ENCODE results near the gene SPEG. TPM values are rescaled to one million over a fixed set of nuclear protein-coding genes. Genes with fewer than 3 reads are reported as not detected.
A peak's percentile ranks its signal among the peaks of the same experiment; 100 is the strongest.

SPEG gene
- total RNA-seq, 6 donors from 2014 or later: 2.3 to 8.9 (median 4.9) TPM

GRCh38 chr2:219500135-219500534, 65.5 kb downstream of the SPEG start:
- 94 to 98% methylated on average over 2 of the region's 2 CpGs for WGBS, 2 donors

DNA sequence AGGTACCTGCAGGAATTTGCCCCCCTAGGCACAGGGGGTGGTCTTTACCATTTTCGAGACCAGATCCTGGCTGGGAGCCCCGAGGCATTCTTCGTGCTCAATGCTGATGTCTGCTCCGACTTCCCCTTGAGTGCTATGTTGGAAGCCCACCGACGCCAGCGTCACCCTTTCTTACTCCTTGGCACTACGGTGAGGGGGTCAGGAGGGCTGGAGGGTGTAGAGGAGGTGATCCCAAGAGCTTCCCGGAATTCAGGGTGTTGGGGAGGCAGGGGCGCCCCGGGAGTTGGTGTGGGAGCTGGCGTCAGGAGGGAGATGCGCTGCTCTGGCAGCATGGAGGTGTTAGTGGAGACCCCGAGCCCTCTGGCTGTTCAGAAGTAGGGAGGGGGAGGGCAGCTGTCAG, 67.2 kb downstream of the SPEG start:
- TF ChIP-seq POLR2A (IDR thresholded peaks at IDR 0.05) (no peak), CTCF (IDR thresholded peaks at IDR 0.05) (no peak), EP300 (IDR thresholded peaks at IDR 0.05) (no peak)
- Histone ChIP-seq H3K36me3 (peaks cover 13 to 50% (median 40%) of the 10 kb centered on the region in 4 donors), H3K9me3 (no peaks in the 10 kb centered on the region), H3K27ac (no peak overlapping the region), H3K4me1 (peaks cover 18 to 26% (median 23%) of the 10 kb centered on the region in 4 donors), H3K4me3 (no peak overlapping the region), H3K27me3 (peaks cover 0 to 5% (median 3%) of the 10 kb centered on the region in 4 donors)
- DNase-seq (no peak), ATAC-seq (ENCODE audit: low FRiP score in 2 of 2) (no peak)
- 92 to 95% methylated on average over 14 of the region's 14 CpGs for WGBS, 2 donors

More at GRCh38 chr2:219500135-219500534, 65.5 kb downstream of the SPEG start:
- DNase-seq (no peak), ATAC-seq (ENCODE audit: low FRiP score in 2 of 2) (no peak)
- Histone ChIP-seq H3K27ac (no peak overlapping the region), H3K36me3 (peaks cover 8 to 33% (median 24%) of the 10 kb centered on the region in 4 donors), H3K9me3 (no peaks in the 10 kb centered on the region), H3K27me3 (peaks cover 0 to 21% (median 11%) of the 10 kb centered on the region in 4 donors), H3K4me1 (peaks cover 19 to 30% (median 30%) of the 10 kb centered on the region in 4 donors), H3K4me3 (no peak overlapping the region)
- no peak for TF ChIP-seq POLR2AphosphoS5 (IDR thresholded peaks at IDR 0.05)
- TF ChIP-seq EP300 (IDR thresholded peaks at IDR 0.05): no peak
- no peak for TF ChIP-seq CTCF (IDR thresholded peaks at IDR 0.05)
- TF ChIP-seq POLR2A (IDR thresholded peaks at IDR 0.05): no peak

GRCh38 chr2:219502618-219503017, 68.0 kb downstream of the SPEG start:
- Histone ChIP-seq H3K27me3 (no peaks in the 10 kb centered on the region), H3K27ac (no peak overlapping the region), H3K9me3 (no peaks in the 10 kb centered on the region), H3K4me3 (no peak overlapping the region), H3K36me3 (peaks cover 13 to 53% (median 42%) of the 10 kb centered on the region in 4 donors), H3K4me1 (peaks cover 11 to 18% (median 15%) of the 10 kb centered on the region in 4 donors)
- no peak for DNase-seq
- TF ChIP-seq POLR2A (IDR thresholded peaks at IDR 0.05) (no peak), POLR2AphosphoS5 (IDR thresholded peaks at IDR 0.05) (no peak), EP300 (IDR thresholded peaks at IDR 0.05) (no peak), CTCF (IDR thresholded peaks at IDR 0.05) (no peak)
- no peak for ATAC-seq (ENCODE audit: low FRiP score in 2 of 2)

DNA sequence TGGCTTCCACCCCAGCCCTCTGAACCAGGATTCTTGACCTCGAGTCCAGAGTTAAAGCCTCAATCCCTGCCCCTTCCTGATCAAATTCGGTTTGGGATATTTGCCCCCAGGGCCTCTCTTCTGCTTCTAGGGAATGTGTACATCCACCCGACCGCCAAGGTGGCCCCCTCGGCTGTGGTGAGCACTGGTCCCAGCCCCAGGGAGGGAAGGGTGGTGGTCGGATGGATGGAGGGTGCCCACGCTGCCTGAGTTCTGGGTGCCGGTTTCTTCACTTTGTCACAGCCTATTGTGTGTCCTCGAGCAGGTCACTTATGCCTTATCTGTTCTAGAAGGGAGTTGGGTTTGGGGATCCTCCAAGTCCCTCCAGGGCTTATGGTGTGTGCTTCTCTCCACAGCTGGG, 70.9 kb downstream of the SPEG start:
- Histone ChIP-seq H3K4me3 (no peak overlapping the region), H3K36me3 (peaks cover 13 to 53% (median 42%) of the 10 kb centered on the region in 4 donors), H3K9me3 (no peaks in the 10 kb centered on the region), H3K27ac (no peak overlapping the region), H3K4me1 (peaks cover 15 to 22% (median 16%) of the 10 kb centered on the region in 4 donors), H3K27me3 (peaks cover 0 to 18% (median 2%) of the 10 kb centered on the region in 4 donors)
- ATAC-seq (ENCODE audit: low FRiP score in 2 of 2) (no peak), DNase-seq (no peak)
- TF ChIP-seq CTCF (IDR thresholded peaks at IDR 0.05) (no peak), POLR2A (IDR thresholded peaks at IDR 0.05) (no peak), POLR2AphosphoS5 (IDR thresholded peaks at IDR 0.05) (no peak), EP300 (IDR thresholded peaks at IDR 0.05) (no peak)
- WGBS, 2 donors: 88 to 91% methylated on average over 9 of the region's 9 CpGs

- Histone ChIP-seq H3K27ac (no peak overlapping the region), H3K36me3 (peaks cover 13 to 53% (median 42%) of the 10 kb centered on the region in 4 donors), H3K9me3 (no peaks in the 10 kb centered on the region), H3K4me1 (peaks cover 15 to 25% (median 16%) of the 10 kb centered on the region in 4 donors), H3K4me3 (no peak overlapping the region), H3K27me3 (peaks cover 0 to 25% (median 5%) of the 10 kb centered on the region in 4 donors)
- DNase-seq: peak in 1 of 2 donors; percentile 65
- no peak for ATAC-seq (ENCODE audit: low FRiP score in 2 of 2)
- WGBS, 2 donors: 73 to 91% methylated on average over 8 to 23 of the region's 23 CpGs
- TF ChIP-seq POLR2A (IDR thresholded peaks at IDR 0.05): no peak
- TF ChIP-seq EP300 (IDR thresholded peaks at IDR 0.05): no peak
- TF ChIP-seq POLR2AphosphoS5 (IDR thresholded peaks at IDR 0.05): no peak
- TF ChIP-seq CTCF (IDR thresholded peaks at IDR 0.05): no peak
Observed at GRCh38 chr2:219506153-219506801, 71.6 kb downstream of the SPEG start.

Measured in upper lobe of left lung (tissue), 6 donors.